Measurements from ENCODE around the gene PYDC1. TPM values are rescaled to one million over a fixed set of nuclear protein-coding genes. Genes with fewer than 3 reads are reported as not detected.
A peak's percentile ranks its signal among the peaks of the same experiment; 100 is the strongest.

The PYDC1 gene
- total RNA-seq, 5 donors from 2014 or later (not counting 1 experiment from before 2014, with no cell fraction given) = not detected

- Mint-ChIP-seq H3K27me3 (peaks cover 11 to 12% of the 10 kb centered on the region in 2 donors), H3K9me3 (no peaks in the 10 kb centered on the region), H3K27ac (no peak overlapping the region), H3K4me1 (no peaks in the 10 kb centered on the region), H3K4me3 (no peak overlapping the region), H3K36me3 (no peaks in the 10 kb centered on the region)
- Histone ChIP-seq H3K4me3 (ENCODE audit: control insufficient read depth in 1 of 2, extremely low read depth in 1 of 2, low read length in 1 of 2) (no peak overlapping the region), H3K27me3 (replicated peaks in 1 of 2; ENCODE audit: control insufficient read depth in 2 of 2, extremely low read depth in 1 of 2, insufficient read depth in 2 of 2, low read length in 1 of 2) (peaks cover 0 to 18% of the 10 kb centered on the region in 2 experiments), H3K27ac (ENCODE audit: low read length) (no peak overlapping the region), H3K4me1 (ENCODE audit: control insufficient read depth in 1 of 2, extremely low read depth in 1 of 2, insufficient read depth in 2 of 2, low read length in 2 of 2) (no peaks in the 10 kb centered on the region), H3K9me3 (no peaks in the 10 kb centered on the region), H3K36me3 (ENCODE audit: control insufficient read depth in 2 of 2, extremely low read depth in 1 of 2, insufficient read depth in 1 of 2, low read length in 1 of 2) (no peaks in the 10 kb centered on the region)
- no peak for DNase-seq
- no peak for ATAC-seq (replicated peaks in 1 of 4)
- WGBS (ENCODE audit: insufficient coverage) = 67% methylated on average over 1 of the region's 3 CpGs
- POLR2A ChIA-PET = no interaction called here
- CTCF ChIA-PET = no interaction called here
Measured at GRCh38 chr16:31225193-31225592, 8.3 kb upstream of the PYDC1 start.

DNA sequence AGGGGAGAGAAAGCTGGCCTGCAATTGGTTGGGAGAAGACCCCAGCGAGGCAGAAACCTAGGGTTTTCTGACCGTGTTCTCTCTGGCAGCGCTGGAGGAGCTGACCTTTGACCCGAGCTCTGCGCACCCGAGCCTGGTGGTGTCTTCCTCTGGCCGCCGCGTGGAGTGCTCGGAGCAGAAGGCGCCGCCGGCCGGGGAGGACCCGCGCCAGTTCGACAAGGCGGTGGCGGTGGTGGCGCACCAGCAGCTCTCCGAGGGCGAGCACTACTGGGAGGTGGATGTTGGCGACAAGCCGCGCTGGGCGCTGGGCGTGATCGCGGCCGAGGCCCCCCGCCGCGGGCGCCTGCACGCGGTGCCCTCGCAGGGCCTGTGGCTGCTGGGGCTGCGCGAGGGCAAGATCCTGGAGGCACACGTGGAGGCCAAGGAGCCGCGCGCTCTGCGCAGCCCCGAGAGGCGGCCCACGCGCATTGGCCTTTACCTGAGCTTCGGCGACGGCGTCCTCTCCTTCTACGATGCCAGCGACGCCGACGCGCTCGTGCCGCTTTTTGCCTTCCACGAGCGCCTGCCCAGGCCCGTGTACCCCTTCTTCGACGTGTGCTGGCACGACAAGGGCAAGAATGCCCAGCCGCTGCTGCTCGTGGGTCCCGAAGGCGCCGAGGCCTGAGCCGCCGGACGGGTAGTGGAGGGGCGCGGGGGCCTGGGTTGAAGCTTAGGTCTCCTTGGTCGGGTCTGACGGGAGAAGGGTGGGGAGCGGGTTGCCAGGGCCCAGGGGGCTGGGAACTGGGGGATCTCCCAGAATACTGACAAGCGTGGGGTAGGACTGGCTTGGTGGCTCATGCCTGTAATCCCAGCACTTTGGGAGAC lies 7.4 kb upstream of the PYDC1 start:
- Mint-ChIP-seq H3K27ac (no peak overlapping the region), H3K9me3 (no peaks in the 10 kb centered on the region), H3K36me3 (no peaks in the 10 kb centered on the region), H3K4me1 (no peaks in the 10 kb centered on the region), H3K27me3 (peaks cover 11 to 12% of the 10 kb centered on the region in 2 donors), H3K4me3 (no peak overlapping the region)
- H3K36me3 ChIP-seq (ENCODE audit: control insufficient read depth in 2 of 2, extremely low read depth in 1 of 2, insufficient read depth in 1 of 2, low read length in 1 of 2) = no peaks in the 10 kb centered on the region
- ATAC-seq (replicated peaks in 1 of 4) = no peak
- 95% methylated on average over 71 of the region's 80 CpGs for WGBS (ENCODE audit: insufficient coverage)
- ChIA-PET CTCF (no interaction called here), POLR2A (no interaction called here)
- H3K9me3 ChIP-seq = no peaks in the 10 kb centered on the region
- H3K4me3 ChIP-seq (ENCODE audit: control insufficient read depth in 1 of 2, extremely low read depth in 1 of 2, low read length in 1 of 2) = no peak overlapping the region
- DNase-seq = no peak
- peaks cover 0 to 20% of the 10 kb centered on the region in 2 experiments for H3K27me3 ChIP-seq (replicated peaks in 1 of 2; ENCODE audit: control insufficient read depth in 2 of 2, extremely low read depth in 1 of 2, insufficient read depth in 2 of 2, low read length in 1 of 2)
- H3K4me1 ChIP-seq (ENCODE audit: control insufficient read depth in 1 of 2, extremely low read depth in 1 of 2, insufficient read depth in 2 of 2, low read length in 2 of 2) = no peaks in the 10 kb centered on the region
- H3K27ac ChIP-seq (ENCODE audit: low read length) = no peak overlapping the region

- POLR2A ChIA-PET = interaction anchor here in 1 of 2 donors (0.6 kb wide), 1 partner anchor 48 kb away, joined by 6 read pairs; no protein-coding TSS in a partner anchor
- peaks cover 0 to 31% of the 10 kb centered on the region in 2 experiments for H3K27me3 ChIP-seq (replicated peaks in 1 of 2; ENCODE audit: control insufficient read depth in 2 of 2, extremely low read depth in 1 of 2, insufficient read depth in 2 of 2, low read length in 1 of 2)
- no peaks in the 10 kb centered on the region for H3K4me1 Mint-ChIP-seq
- H3K4me3 ChIP-seq (ENCODE audit: control insufficient read depth in 1 of 2, extremely low read depth in 1 of 2, low read length in 1 of 2) = no peak overlapping the region
- DNase-seq (no peak), ATAC-seq (replicated peaks in 1 of 4) (no peak)
- no peak overlapping the region for H3K4me3 Mint-ChIP-seq
- CTCF ChIA-PET = no interaction called here
- 95% methylated on average over 5 of the region's 5 CpGs for WGBS (ENCODE audit: insufficient coverage)
- H3K27ac ChIP-seq (ENCODE audit: low read length) = no peak overlapping the region
- H3K4me1 ChIP-seq (ENCODE audit: control insufficient read depth in 1 of 2, extremely low read depth in 1 of 2, insufficient read depth in 2 of 2, low read length in 2 of 2) = no peaks in the 10 kb centered on the region
- H3K36me3 ChIP-seq (ENCODE audit: control insufficient read depth in 2 of 2, extremely low read depth in 1 of 2, insufficient read depth in 1 of 2, low read length in 1 of 2) = no peaks in the 10 kb centered on the region
- no peaks in the 10 kb centered on the region for H3K36me3 Mint-ChIP-seq
- H3K27me3 Mint-ChIP-seq = peaks cover 22 to 23% of the 10 kb centered on the region in 2 donors
- no peak overlapping the region for H3K27ac Mint-ChIP-seq
- no peaks in the 10 kb centered on the region for H3K9me3 Mint-ChIP-seq
- H3K9me3 ChIP-seq = no peaks in the 10 kb centered on the region
Measured at GRCh38 chr16:31223044-31223443, 6.1 kb upstream of the PYDC1 start.

DNA sequence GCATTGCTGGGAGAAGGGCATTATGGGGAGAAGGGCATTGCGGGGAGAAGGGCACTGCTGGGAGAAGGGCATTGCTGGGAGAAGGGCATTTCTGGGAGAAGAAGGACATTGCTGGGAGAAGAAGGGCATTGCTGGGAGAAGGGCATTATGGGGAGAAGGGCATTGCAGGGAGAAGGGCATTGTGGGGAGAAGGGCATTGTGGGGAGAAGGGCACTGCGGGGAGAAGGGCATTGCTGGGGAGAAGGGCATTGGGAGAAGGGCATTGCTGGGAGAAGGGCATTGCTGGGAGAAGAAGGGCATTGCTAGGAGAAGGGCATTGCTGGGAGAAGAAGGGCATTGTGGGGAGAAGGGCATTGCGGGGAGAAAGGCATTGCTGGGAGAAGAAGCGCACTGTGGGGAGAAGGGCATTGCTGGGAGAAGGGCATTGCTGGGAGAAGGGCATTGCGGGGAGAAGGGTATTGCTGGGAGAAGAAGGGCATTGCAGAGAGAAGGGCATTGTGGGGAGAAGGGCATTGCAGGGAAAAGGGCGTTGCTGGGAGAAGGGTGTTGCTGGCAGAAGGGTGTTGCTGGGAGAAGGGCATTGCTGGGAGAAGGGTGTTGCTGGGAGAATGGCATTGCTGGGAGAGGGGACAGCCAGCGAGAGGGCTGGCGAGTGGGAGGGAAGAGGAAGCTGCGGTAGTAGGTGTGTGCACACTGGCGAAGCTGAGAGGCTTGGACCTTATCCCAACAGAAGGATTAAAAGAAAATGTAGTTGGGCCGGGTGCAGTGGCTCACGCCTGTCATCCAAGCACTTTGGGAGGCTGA lies 4.6 kb upstream of the PYDC1 start:
- POLR2A ChIA-PET = no interaction called here
- no peak overlapping the region for H3K4me3 ChIP-seq (ENCODE audit: control insufficient read depth in 1 of 2, extremely low read depth in 1 of 2, low read length in 1 of 2)
- H3K36me3 ChIP-seq (ENCODE audit: control insufficient read depth in 2 of 2, extremely low read depth in 1 of 2, insufficient read depth in 1 of 2, low read length in 1 of 2) = no peaks in the 10 kb centered on the region
- Mint-ChIP-seq H3K27ac (no peak overlapping the region), H3K4me1 (peaks cover 5 to 6% (median 6%) of the 10 kb centered on the region in 3 donors), H3K4me3 (no peak overlapping the region), H3K27me3 (peaks cover 31 to 36% of the 10 kb centered on the region in 2 donors), H3K36me3 (no peaks in the 10 kb centered on the region), H3K9me3 (no peaks in the 10 kb centered on the region)
- WGBS (ENCODE audit: insufficient coverage) = 77% methylated on average over 12 of the region's 12 CpGs
- H3K27ac ChIP-seq (ENCODE audit: low read length) = no peak overlapping the region
- H3K9me3 ChIP-seq = no peaks in the 10 kb centered on the region
- ATAC-seq (replicated peaks in 1 of 4) (no peak), DNase-seq (no peak)
- CTCF ChIA-PET = no interaction called here
- H3K27me3 ChIP-seq (replicated peaks in 1 of 2; ENCODE audit: control insufficient read depth in 2 of 2, extremely low read depth in 1 of 2, insufficient read depth in 2 of 2, low read length in 1 of 2) = peaks cover 0 to 46% of the 10 kb centered on the region in 2 experiments
- peaks cover 0 to 8% of the 10 kb centered on the region in 2 experiments for H3K4me1 ChIP-seq (ENCODE audit: control insufficient read depth in 1 of 2, extremely low read depth in 1 of 2, insufficient read depth in 2 of 2, low read length in 2 of 2)

- DNase-seq (no peak), ATAC-seq (replicated peaks in 1 of 4) (no peak)
- H3K27ac ChIP-seq (ENCODE audit: low read length) = no peak overlapping the region
- Mint-ChIP-seq H3K27me3 (peaks cover 36 to 50% of the 10 kb centered on the region in 2 donors), H3K4me3 (no peak overlapping the region), H3K36me3 (no peaks in the 10 kb centered on the region), H3K4me1 (peaks cover 16 to 19% (median 17%) of the 10 kb centered on the region in 3 donors), H3K27ac (peak overlapping the region in 1 of 2 donors; percentile 55), H3K9me3 (no peaks in the 10 kb centered on the region)
- POLR2A ChIA-PET = interaction anchor here in 1 of 2 donors (0.7 kb wide), 1 partner anchor 19 kb away, joined by 6 read pairs; no protein-coding TSS in a partner anchor
- 89% methylated on average over 8 of the region's 15 CpGs for WGBS (ENCODE audit: insufficient coverage)
- no peak overlapping the region for H3K4me3 ChIP-seq (ENCODE audit: control insufficient read depth in 1 of 2, extremely low read depth in 1 of 2, low read length in 1 of 2)
- no peaks in the 10 kb centered on the region for H3K36me3 ChIP-seq (ENCODE audit: control insufficient read depth in 2 of 2, extremely low read depth in 1 of 2, insufficient read depth in 1 of 2, low read length in 1 of 2)
- peaks cover 0 to 26% of the 10 kb centered on the region in 2 experiments for H3K4me1 ChIP-seq (ENCODE audit: control insufficient read depth in 1 of 2, extremely low read depth in 1 of 2, insufficient read depth in 2 of 2, low read length in 2 of 2)
- CTCF ChIA-PET = no interaction called here
- H3K9me3 ChIP-seq = no peaks in the 10 kb centered on the region
- peaks cover 0 to 66% of the 10 kb centered on the region in 2 experiments for H3K27me3 ChIP-seq (replicated peaks in 1 of 2; ENCODE audit: control insufficient read depth in 2 of 2, extremely low read depth in 1 of 2, insufficient read depth in 2 of 2, low read length in 1 of 2)
Measured at GRCh38 chr16:31219154-31219741, 2.3 kb upstream of the PYDC1 start.

DNA sequence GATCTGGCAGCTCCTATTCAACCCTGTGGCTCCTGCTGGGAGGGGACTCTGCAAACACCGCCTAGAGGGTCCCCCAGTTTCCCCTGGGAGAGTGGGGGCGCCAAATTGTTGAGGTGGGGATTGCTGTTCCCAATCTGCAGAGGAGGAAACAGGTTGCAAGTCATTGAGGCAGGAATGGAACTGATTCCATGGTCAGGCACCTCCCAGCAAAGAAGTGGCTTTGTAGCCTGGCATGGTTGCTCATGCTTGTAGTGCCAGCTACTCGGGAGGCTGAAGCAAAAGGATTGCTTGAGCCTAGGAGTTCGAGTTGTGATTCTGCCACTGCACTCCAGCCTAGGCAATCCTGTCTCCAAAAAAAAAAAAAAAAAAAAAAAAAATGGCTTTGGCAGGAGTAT lies 198 bp upstream of the PYDC1 start:
- H3K4me3 ChIP-seq (ENCODE audit: control insufficient read depth in 1 of 2, extremely low read depth in 1 of 2, low read length in 1 of 2) = peak overlapping the region; percentile 23 to 39
- Mint-ChIP-seq H3K27ac (no peak overlapping the region), H3K9me3 (no peaks in the 10 kb centered on the region), H3K36me3 (no peaks in the 10 kb centered on the region), H3K4me3 (peak overlapping the region; percentile 65 to 74 (median 70)), H3K27me3 (peaks cover 39 to 61% of the 10 kb centered on the region in 2 donors), H3K4me1 (peaks cover 16 to 19% (median 17%) of the 10 kb centered on the region in 3 donors)
- H3K4me1 ChIP-seq (ENCODE audit: control insufficient read depth in 1 of 2, extremely low read depth in 1 of 2, insufficient read depth in 2 of 2, low read length in 2 of 2) = peaks cover 0 to 26% of the 10 kb centered on the region in 2 experiments
- H3K27me3 ChIP-seq (replicated peaks in 1 of 2; ENCODE audit: control insufficient read depth in 2 of 2, extremely low read depth in 1 of 2, insufficient read depth in 2 of 2, low read length in 1 of 2) = peaks cover 0 to 75% of the 10 kb centered on the region in 2 experiments
- no peaks in the 10 kb centered on the region for H3K9me3 ChIP-seq
- DNase-seq = no peak
- ChIA-PET POLR2A (no interaction called here), CTCF (interaction anchor here (0.6 to 1.0 kb wide), 3 partner anchors 9 to 1212 kb away, joined by 3 to 6 read pairs (median 4); no protein-coding TSS in a partner anchor)
- no peaks in the 10 kb centered on the region for H3K36me3 ChIP-seq (ENCODE audit: control insufficient read depth in 2 of 2, extremely low read depth in 1 of 2, insufficient read depth in 1 of 2, low read length in 1 of 2)
- WGBS (ENCODE audit: insufficient coverage) = 41% methylated on average over 3 of the region's 4 CpGs
- H3K27ac ChIP-seq (ENCODE audit: low read length) = no peak overlapping the region
- ATAC-seq (replicated peaks in 1 of 4) = no peak

All from T-cell (primary cell).